HepG2 (cell line): ENCODE results near the gene NSD2. TPM values are rescaled to one million over a fixed set of nuclear protein-coding genes. Genes with fewer than 3 reads are reported as not detected.

Experiments
- ATAC-seq: fragments of 200-7000 bp; cut with Tn5 transposase; 3 replicates; pipeline ENCODE4 v1.9.1; 2020; ENCODE audit warnings: mild to moderate bottlenecking, moderate library complexity
- BruUV-seq: library from RNA; stranded (reverse); fragments of 400-500 nt; replicated peaks from 2 replicates; lab custom pipeline; 2021; lab: Mats Ljungman, UMichigan
- CTCF ChIA-PET: fragments of 300-600 bp; formaldehyde crosslinking; extraction: SDS; loops from one replicate; lab custom pipeline; 2021; ENCODE audit warnings: low total read pairs, inconsistent platforms, low intra/inter-chr PET ratio; lab: Yijun Ruan, JAX
- POLR2A ChIA-PET: fragments of 350-600 bp; sonication (Branson Sonifier 250); formaldehyde crosslinking; loops from one replicate; lab custom pipeline; 2020; ENCODE audit warnings: antibody characterized with exemption, inconsistent platforms; lab: Yijun Ruan, JAX
- DNase-seq: peaks from one replicate; pipeline ENCODE4 v3.0.0-alpha.2; 2015; ENCODE audit warnings: low spot score
- FAIRE-seq: peaks from 3 replicates; lab custom pipeline; 2011; peaks lifted over from hg19 to GRCh38; lab: Jason Lieb, UNC
- H2AFZ ChIP-seq: one replicate; pipeline ENCODE4 v1.6.1; 2011; ENCODE audit warnings: low read length, inconsistent platforms
- H3K27ac ChIP-seq: fragments of 300-600 bp; 3 replicates; pipeline ENCODE4 v1.8.0; 2011; ENCODE audit warnings: mixed run types, mild to moderate bottlenecking, mixed read lengths, low read length, inconsistent platforms; ENCODE audit not compliant: insufficient read depth; ENCODE audit errors: extremely low read length
- H3K27me3 ChIP-seq, 2 experiments: fragments of 200-600 bp in 1 of 2; 2 replicates in 1 of 2; 3 replicates in 1 of 2; pipeline versions ENCODE4 v1.6.0 to v1.8.0; 2011; ENCODE audit warnings: low read length in 2 of 2, mild to moderate bottlenecking in 2 of 2, moderate library complexity in 2 of 2, inconsistent platforms in 1 of 2; ENCODE audit not compliant: insufficient read depth in 2 of 2, control insufficient read depth in 1 of 2
- H3K36me3 ChIP-seq, 2 experiments: fragments of 200-600 bp in 1 of 2; replicated peaks in 1 of 2; 2 replicates in 1 of 2; 3 replicates in 1 of 2; pipeline versions ENCODE4 v1.5.1 to v1.8.0; 2011; ENCODE audit warnings: low read length in 2 of 2, inconsistent platforms in 1 of 2; ENCODE audit not compliant: insufficient read depth in 2 of 2, control insufficient read depth in 1 of 2
- H3K4me1 ChIP-seq: 2 replicates; pipeline ENCODE4 v1.5.1; 2012; ENCODE audit warnings: low read length, inconsistent platforms; ENCODE audit not compliant: insufficient read depth
- H3K4me2 ChIP-seq: 2 replicates; pipeline ENCODE4 v1.6.0; 2011; ENCODE audit warnings: low read depth, low read length, inconsistent platforms
- H3K4me3 ChIP-seq, 3 experiments: fragments of 200-600 bp in 1 of 3; sonication (generic), shearing (Covaris generic) in 1 of 3; replicated peaks in 1 of 3; 2 replicates each; pipeline ENCODE4 v1.5.1; 2011 to 2016; ENCODE audit warnings: low read length in 3 of 3, inconsistent platforms in 2 of 3, low read depth in 2 of 3, mild to moderate bottlenecking in 2 of 3, control low read depth in 1 of 3, mixed read lengths in 1 of 3; ENCODE audit not compliant: insufficient read depth in 1 of 3
- H3K79me2 ChIP-seq: one replicate; pipeline ENCODE4 v1.6.1; 2011; ENCODE audit warnings: low read length, inconsistent platforms; ENCODE audit not compliant: insufficient read depth
- H3K9ac ChIP-seq: 2 replicates; pipeline ENCODE4 v1.6.0; 2011; ENCODE audit warnings: mild to moderate bottlenecking, low read depth, low read length, inconsistent platforms; ENCODE audit not compliant: insufficient read depth
- H3K9me3 ChIP-seq: 2 replicates; pipeline ENCODE4 v1.5.1; 2012; ENCODE audit warnings: mild to moderate bottlenecking, low read length
- H4K20me1 ChIP-seq: 2 replicates; pipeline ENCODE4 v1.6.0; 2011; ENCODE audit warnings: inconsistent platforms, mild to moderate bottlenecking, low read length, moderate library complexity; ENCODE audit not compliant: insufficient read depth
- ATF7 ChIP-seq, 2 experiments: fragments of 450-650 bp in 1 of 2; sonication (generic) in 1 of 2; formaldehyde crosslinking in 1 of 2; IDR thresholded peaks; 2 replicates each; pipeline versions ENCODE4 v1.4.0 to v1.6.1; 2016 to 2020; ENCODE audit warnings: antibody characterized with exemption in 1 of 2, mild to moderate bottlenecking in 1 of 2, missing genetic modification reagents in 1 of 2
- MAZ ChIP-seq, 2 experiments: sonication (generic) in 1 of 2; formaldehyde crosslinking in 1 of 2; IDR thresholded peaks; 2 replicates each; pipeline versions ENCODE4 v1.5.0 to v1.6.1; 2012 to 2020; ENCODE audit warnings: low read depth in 2 of 2, mild to moderate bottlenecking in 2 of 2, borderline replicate concordance in 1 of 2, improper control_type of control experiment in 1 of 2, low read length in 1 of 2, missing genetic modification reagents in 1 of 2, moderate library complexity in 1 of 2
- RBFOX2 ChIP-seq: fragments of 200-400 bp; formaldehyde crosslinking; IDR thresholded peaks from 2 replicates; pipeline ENCODE4 v1.6.1; 2017; ENCODE audit warnings: low read depth, mild to moderate bottlenecking, low read length
- SRY ChIP-seq: sonication (generic); formaldehyde crosslinking; IDR thresholded peaks from 2 replicates; pipeline ENCODE4 v1.8.0; 2022; ENCODE audit warnings: mild to moderate bottlenecking, missing genetic modification reagents
- ZNF543 ChIP-seq: sonication (generic); formaldehyde crosslinking; IDR thresholded peaks from 2 replicates; pipeline ENCODE4 v1.4.0; 2020; ENCODE audit warnings: mild to moderate bottlenecking, missing genetic modification reagents
- ZNF598 ChIP-seq: sonication (generic); formaldehyde crosslinking; IDR thresholded peaks from 2 replicates; pipeline ENCODE4 v1.5.1; 2020; ENCODE audit warnings: mild to moderate bottlenecking, missing genetic modification reagents, borderline replicate concordance
- WGBS: methylation state at CpG from one replicate; pipeline ENCODE4 v1.1.6; 2017; ENCODE audit warnings: low lambda C conversion rate; 5-methylcytosine and 5-hydroxymethylcytosine counted together
- in situ Hi-C: cut with HindIII; loops from 2 replicates; pipeline ENCODE4 v1.10.0; 2017; ENCODE audit warnings: low pct_unique_long_range_greater_than_20kb; ENCODE audit not compliant: extremely low pct_ligation_motif_present
- intact Hi-C: fragments of 100-400 bp; cut with micrococcal nuclease; formaldehyde crosslinking; loops from one replicate; pipeline ENCODE4 v1.10.0; 2022; ENCODE audit not compliant: unreplicated experiment
- polyA plus RNA-seq, 8 experiments: library from polyadenylated mRNA; depleted of rRNA in 3 of 8; stranded (reverse) in 7 of 8; unstranded in 1 of 8; fragments of >200 nt; fragmentation: Illumina TruSeq in 4 of 8; extraction: Trizol in 4 of 8; gene quantifications; 2 replicates each; pipeline versions ENCODE4 v1.2.1 to v1.2.3, GENCODE V29; 2011 to 2016; ENCODE audit warnings: low read depth in 4 of 8, missing spikeins in 1 of 8, mixed read lengths in 1 of 8; ENCODE audit not compliant: insufficient read depth in 1 of 8
- total RNA-seq, 5 experiments: library from RNA; depleted of rRNA; stranded (reverse); fragments of >200 nt; fragmentation: Illumina TruSeq; extraction: Trizol; gene quantifications; 2 replicates each; pipeline ENCODE4 v1.2.3, GENCODE V29; 2016; ENCODE audit warnings: low read depth in 1 of 5
- TF ChIP-seq, protein P1 (sequence below): sonication (generic); formaldehyde crosslinking; IDR thresholded peaks from 2 replicates; pipeline ENCODE4 v1.4.0; 2020; ENCODE audit warnings: missing genetic modification reagents
- TF ChIP-seq, protein P2 (sequence below): sonication (generic); formaldehyde crosslinking; IDR thresholded peaks from 2 replicates; pipeline ENCODE4 v1.4.0; 2020; ENCODE audit warnings: missing genetic modification reagents
- TF ChIP-seq, protein P3 (sequence below): sonication (generic); formaldehyde crosslinking; IDR thresholded peaks from 2 replicates; pipeline ENCODE4 v1.8.0; 2022; ENCODE audit warnings: mild to moderate bottlenecking, missing genetic modification reagents, moderate library complexity

The NSD2 gene
- total and polyA plus RNA-seq, 2 of the 13 experiments (the other 11 are each of a cell fraction or from before 2014, with no cell fraction given) = 22.0 to 65.9 TPM

DNA sequence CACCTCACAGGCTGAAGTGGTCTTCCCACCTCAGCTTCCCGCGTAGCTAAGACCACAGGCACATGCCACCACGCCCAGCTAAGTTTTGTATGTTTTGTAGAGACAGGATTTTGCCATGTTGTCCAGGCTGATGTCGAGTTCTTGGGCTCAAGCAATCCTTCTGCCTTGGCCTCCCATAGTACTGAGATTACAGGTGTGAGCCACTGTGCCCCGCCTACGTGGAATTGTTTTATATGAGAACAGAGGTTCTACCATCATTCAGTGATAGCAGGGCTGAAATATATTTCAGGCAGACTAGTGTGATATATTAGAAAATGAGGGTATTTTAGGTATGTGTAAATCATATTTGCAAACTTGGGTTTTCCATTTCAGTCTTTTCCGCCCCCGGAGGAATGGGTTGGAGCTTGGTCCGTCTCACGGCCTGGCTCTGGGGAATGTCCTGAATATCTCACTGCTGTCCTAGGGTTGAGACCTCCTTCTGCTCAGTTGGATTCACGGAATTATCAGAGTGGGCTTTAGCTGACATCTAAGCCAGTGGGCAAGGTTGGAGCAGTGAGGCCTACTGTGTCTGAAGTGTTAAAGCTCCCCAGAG is 19.9 kb downstream of the NSD2 start (continued):
- TF ChIP-seq, protein P1, sequence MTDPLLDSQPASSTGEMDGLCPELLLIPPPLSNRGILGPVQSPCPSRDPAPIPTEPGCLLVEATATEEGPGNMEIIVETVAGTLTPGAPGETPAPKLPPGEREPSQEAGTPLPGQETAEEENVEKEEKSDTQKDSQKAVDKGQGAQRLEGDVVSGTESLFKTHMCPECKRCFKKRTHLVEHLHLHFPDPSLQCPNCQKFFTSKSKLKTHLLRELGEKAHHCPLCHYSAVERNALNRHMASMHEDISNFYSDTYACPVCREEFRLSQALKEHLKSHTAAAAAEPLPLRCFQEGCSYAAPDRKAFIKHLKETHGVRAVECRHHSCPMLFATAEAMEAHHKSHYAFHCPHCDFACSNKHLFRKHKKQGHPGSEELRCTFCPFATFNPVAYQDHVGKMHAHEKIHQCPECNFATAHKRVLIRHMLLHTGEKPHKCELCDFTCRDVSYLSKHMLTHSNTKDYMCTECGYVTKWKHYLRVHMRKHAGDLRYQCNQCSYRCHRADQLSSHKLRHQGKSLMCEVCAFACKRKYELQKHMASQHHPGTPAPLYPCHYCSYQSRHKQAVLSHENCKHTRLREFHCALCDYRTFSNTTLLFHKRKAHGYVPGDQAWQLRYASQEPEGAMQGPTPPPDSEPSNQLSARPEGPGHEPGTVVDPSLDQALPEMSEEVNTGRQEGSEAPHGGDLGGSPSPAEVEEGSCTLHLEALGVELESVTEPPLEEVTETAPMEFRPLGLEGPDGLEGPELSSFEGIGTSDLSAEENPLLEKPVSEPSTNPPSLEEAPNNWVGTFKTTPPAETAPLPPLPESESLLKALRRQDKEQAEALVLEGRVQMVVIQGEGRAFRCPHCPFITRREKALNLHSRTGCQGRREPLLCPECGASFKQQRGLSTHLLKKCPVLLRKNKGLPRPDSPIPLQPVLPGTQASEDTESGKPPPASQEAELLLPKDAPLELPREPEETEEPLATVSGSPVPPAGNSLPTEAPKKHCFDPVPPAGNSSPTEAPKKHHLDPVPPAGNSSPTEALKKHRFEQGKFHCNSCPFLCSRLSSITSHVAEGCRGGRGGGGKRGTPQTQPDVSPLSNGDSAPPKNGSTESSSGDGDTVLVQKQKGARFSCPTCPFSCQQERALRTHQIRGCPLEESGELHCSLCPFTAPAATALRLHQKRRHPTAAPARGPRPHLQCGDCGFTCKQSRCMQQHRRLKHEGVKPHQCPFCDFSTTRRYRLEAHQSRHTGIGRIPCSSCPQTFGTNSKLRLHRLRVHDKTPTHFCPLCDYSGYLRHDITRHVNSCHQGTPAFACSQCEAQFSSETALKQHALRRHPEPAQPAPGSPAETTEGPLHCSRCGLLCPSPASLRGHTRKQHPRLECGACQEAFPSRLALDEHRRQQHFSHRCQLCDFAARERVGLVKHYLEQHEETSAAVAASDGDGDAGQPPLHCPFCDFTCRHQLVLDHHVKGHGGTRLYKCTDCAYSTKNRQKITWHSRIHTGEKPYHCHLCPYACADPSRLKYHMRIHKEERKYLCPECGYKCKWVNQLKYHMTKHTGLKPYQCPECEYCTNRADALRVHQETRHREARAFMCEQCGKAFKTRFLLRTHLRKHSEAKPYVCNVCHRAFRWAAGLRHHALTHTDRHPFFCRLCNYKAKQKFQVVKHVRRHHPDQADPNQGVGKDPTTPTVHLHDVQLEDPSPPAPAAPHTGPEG (CRISPR knock-in tag) = no peak
- TF ChIP-seq ZNF543 (CRISPR knock-in tag) = no peak

DNA sequence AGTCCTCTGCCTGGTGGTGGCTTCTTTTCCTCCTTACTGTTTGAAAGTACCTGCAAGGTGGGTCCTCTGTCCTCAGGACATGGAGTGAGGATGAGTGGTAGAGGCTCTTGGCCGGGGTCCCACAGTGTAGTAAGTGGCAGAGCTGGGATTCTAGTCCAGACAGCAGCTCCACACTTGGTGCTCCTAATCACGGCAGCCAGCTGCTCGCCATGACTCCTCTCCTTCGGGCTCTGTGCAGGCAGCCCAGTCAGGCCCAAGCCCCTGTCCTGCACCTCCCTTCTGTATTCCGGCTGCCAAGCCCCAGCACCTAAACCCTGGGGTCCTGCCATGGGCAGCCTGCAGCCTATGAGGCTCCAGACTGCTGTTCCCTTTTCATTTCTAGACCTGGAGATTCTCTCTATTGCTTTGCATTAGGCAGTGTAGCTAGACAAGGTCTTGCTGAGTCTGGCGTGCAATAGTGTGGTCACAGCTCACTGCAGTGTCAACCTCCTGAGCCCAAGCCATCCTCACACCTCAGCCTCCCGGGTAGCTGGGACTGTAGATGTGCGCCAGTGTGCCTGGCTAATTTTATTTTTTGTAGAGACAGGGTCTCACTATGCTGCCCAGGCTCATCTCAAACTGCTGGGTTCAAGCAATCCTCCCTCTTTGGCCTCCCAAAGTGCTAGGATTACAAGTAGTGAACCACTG is 24.9 kb downstream of the NSD2 start:
- Histone ChIP-seq H3K4me2 (no peak overlapping the region), H3K36me3 (peaks cover 2 to 38% of the 10 kb centered on the region in 2 experiments), H3K27me3 (no peaks in the 10 kb centered on the region), H3K9me3 (no peaks in the 10 kb centered on the region), H3K79me2 (peaks cover 89% of the 10 kb centered on the region), H3K27ac (no peak overlapping the region), H3K9ac (no peak overlapping the region), H3K4me1 (peaks cover 22% of the 10 kb centered on the region), H2AFZ (no peak overlapping the region), H4K20me1 (peaks cover 23% of the 10 kb centered on the region), H3K4me3 (no peak overlapping the region)
- no peak for DNase-seq
- ChIA-PET POLR2A (no interaction called here), CTCF (no interaction called here)
- no peak for FAIRE-seq
- 100% methylated on average over 3 of the region's 8 CpGs for WGBS
- ATAC-seq = no peak
- no TSS peak for BruUV-seq
- in situ Hi-C loops (no loop called here), intact Hi-C loops (loop anchor here (5.0 kb wide), 1 partner anchor 84 kb away; no protein-coding TSS in a partner anchor)
- TF ChIP-seq SRY (CRISPR knock-in tag) (no peak), ZNF598 (CRISPR knock-in tag) (no peak), MAZ (IDR thresholded peaks at IDR 0.05; ENCODE audit: borderline replicate concordance, low read depth, low read length) (no peak), MAZ (CRISPR knock-in tag; IDR thresholded peaks at IDR 0.05; ENCODE audit: low read depth) (no peak), ATF7 (IDR thresholded peaks at IDR 0.05) (no peak), ATF7 (CRISPR knock-in tag; IDR thresholded peaks at IDR 0.05) (no peak), RBFOX2 (no peak)
- TF ChIP-seq, protein P2, sequence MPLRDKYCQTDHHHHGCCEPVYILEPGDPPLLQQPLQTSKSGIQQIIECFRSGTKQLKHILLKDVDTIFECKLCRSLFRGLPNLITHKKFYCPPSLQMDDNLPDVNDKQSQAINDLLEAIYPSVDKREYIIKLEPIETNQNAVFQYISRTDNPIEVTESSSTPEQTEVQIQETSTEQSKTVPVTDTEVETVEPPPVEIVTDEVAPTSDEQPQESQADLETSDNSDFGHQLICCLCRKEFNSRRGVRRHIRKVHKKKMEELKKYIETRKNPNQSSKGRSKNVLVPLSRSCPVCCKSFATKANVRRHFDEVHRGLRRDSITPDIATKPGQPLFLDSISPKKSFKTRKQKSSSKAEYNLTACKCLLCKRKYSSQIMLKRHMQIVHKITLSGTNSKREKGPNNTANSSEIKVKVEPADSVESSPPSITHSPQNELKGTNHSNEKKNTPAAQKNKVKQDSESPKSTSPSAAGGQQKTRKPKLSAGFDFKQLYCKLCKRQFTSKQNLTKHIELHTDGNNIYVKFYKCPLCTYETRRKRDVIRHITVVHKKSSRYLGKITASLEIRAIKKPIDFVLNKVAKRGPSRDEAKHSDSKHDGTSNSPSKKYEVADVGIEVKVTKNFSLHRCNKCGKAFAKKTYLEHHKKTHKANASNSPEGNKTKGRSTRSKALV = no peak
- TF ChIP-seq, protein P3, sequence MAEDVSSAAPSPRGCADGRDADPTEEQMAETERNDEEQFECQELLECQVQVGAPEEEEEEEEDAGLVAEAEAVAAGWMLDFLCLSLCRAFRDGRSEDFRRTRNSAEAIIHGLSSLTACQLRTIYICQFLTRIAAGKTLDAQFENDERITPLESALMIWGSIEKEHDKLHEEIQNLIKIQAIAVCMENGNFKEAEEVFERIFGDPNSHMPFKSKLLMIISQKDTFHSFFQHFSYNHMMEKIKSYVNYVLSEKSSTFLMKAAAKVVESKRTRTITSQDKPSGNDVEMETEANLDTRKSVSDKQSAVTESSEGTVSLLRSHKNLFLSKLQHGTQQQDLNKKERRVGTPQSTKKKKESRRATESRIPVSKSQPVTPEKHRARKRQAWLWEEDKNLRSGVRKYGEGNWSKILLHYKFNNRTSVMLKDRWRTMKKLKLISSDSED (CRISPR knock-in tag) = no peak
